Neural crest cell (in vitro differentiated cells): ENCODE data around the gene ALPK3. TPM values are rescaled to one million over a fixed set of nuclear protein-coding genes. Genes with fewer than 3 reads are reported as not detected.

Source experiments
- DNase-seq: peaks from one replicate; pipeline ENCODE4 v3.0.0; 2021; ENCODE audit warnings: low read depth, mixed read lengths, low spot score
- H3K27ac Mint-ChIP-seq: one replicate; pipeline ENCODE4 v1.8.0; 2021; ENCODE audit warnings: mild to moderate bottlenecking, mixed read lengths; ENCODE audit not compliant: unreplicated experiment
- H3K27me3 Mint-ChIP-seq: 2 replicates; pipeline ENCODE4 v1.8.0; 2021; ENCODE audit warnings: low read depth, mild to moderate bottlenecking, mixed read lengths
- H3K36me3 Mint-ChIP-seq: 2 replicates; pipeline ENCODE4 v1.8.0; 2021; ENCODE audit warnings: low read depth, mild to moderate bottlenecking, mixed read lengths
- H3K4me1 Mint-ChIP-seq: 2 replicates; pipeline ENCODE4 v1.8.0; 2021; ENCODE audit warnings: mixed read lengths
- H3K4me3 Mint-ChIP-seq: one replicate; pipeline ENCODE4 v1.8.0; 2021; ENCODE audit warnings: mild to moderate bottlenecking, mixed read lengths
- H3K9me3 Mint-ChIP-seq: 2 replicates; pipeline ENCODE4 v1.8.0; 2021; ENCODE audit warnings: mixed read lengths
- CTCF ChIP-seq: fragments of 200-600 bp; sonication (generic); conservative IDR thresholded peaks from 2 replicates; pipeline ENCODE4 v1.5.0; 2021; ENCODE audit warnings: antibody characterized with exemption, mild to moderate bottlenecking
- total RNA-seq: library from RNA; stranded (reverse); gene quantifications from 2 replicates; pipeline ENCODE4 v1.2.1, GENCODE V29; 2021

Gene ALPK3
- total RNA-seq, 1 donor from 2014 or later, result 4.4 TPM

- Mint-ChIP-seq H3K27ac (no peak overlapping the region), H3K36me3 (no peaks in the 10 kb centered on the region), H3K4me3 (no peak overlapping the region), H3K27me3 (peaks cover 15% of the 10 kb centered on the region), H3K9me3 (no peaks in the 10 kb centered on the region), H3K4me1 (no peaks in the 10 kb centered on the region)
- TF ChIP-seq CTCF, result no peak
- no peak for DNase-seq
Observed at GRCh38 chr15:84894736-84895425, 77.7 kb downstream of the ALPK3 start.

- no peak overlapping the region for H3K27ac Mint-ChIP-seq
- no peak for TF ChIP-seq CTCF
- H3K9me3 Mint-ChIP-seq, result no peaks in the 10 kb centered on the region
- H3K4me1 Mint-ChIP-seq, result no peaks in the 10 kb centered on the region
- DNase-seq, result no peak
- H3K4me3 Mint-ChIP-seq, result no peak overlapping the region
- H3K27me3 Mint-ChIP-seq, result peaks cover 15% of the 10 kb centered on the region
- no peaks in the 10 kb centered on the region for H3K36me3 Mint-ChIP-seq
Observed at GRCh38 chr15:84898761-84899160, 81.6 kb downstream of the ALPK3 start.

- H3K4me3 Mint-ChIP-seq, result no peak overlapping the region
- H3K27me3 Mint-ChIP-seq, result peaks cover 15% of the 10 kb centered on the region
- H3K4me1 Mint-ChIP-seq, result no peaks in the 10 kb centered on the region
- no peaks in the 10 kb centered on the region for H3K36me3 Mint-ChIP-seq
- TF ChIP-seq CTCF, result no peak
- H3K9me3 Mint-ChIP-seq, result no peaks in the 10 kb centered on the region
- no peak overlapping the region for H3K27ac Mint-ChIP-seq
- no peak for DNase-seq
Observed at GRCh38 chr15:84899750-84900149, 82.6 kb downstream of the ALPK3 start.

GRCh38 chr15:84901540-84901939 is 84.4 kb downstream of the ALPK3 start:
- no peak for DNase-seq
- peaks cover 15% of the 10 kb centered on the region for H3K27me3 Mint-ChIP-seq
- H3K27ac Mint-ChIP-seq, result no peak overlapping the region
- no peaks in the 10 kb centered on the region for H3K4me1 Mint-ChIP-seq
- H3K4me3 Mint-ChIP-seq, result no peak overlapping the region
- no peaks in the 10 kb centered on the region for H3K36me3 Mint-ChIP-seq
- no peak for TF ChIP-seq CTCF
- no peaks in the 10 kb centered on the region for H3K9me3 Mint-ChIP-seq

- Mint-ChIP-seq H3K4me1 (no peaks in the 10 kb centered on the region), H3K27me3 (peaks cover 10% of the 10 kb centered on the region), H3K27ac (peak overlapping the region; percentile 43), H3K36me3 (no peaks in the 10 kb centered on the region), H3K4me3 (no peak overlapping the region), H3K9me3 (no peaks in the 10 kb centered on the region)
- no peak for TF ChIP-seq CTCF
- DNase-seq, result no peak
Observed at GRCh38 chr15:84903751-84904150, 86.6 kb downstream of the ALPK3 start.
